Duodenal mucosa (tissue), 2 donors: ENCODE results near the gene KIF26B.

Experiments used
- H3K27ac ChIP-seq: one replicate; pipeline ENCODE4 v1.7.0; 2013; ENCODE audit warnings: low read depth, low read length
- H3K27me3 ChIP-seq, 2 donors: one replicate each; pipeline ENCODE4 v1.7.0; 2013; ENCODE audit warnings: low read length in 2 of 2, control low read depth in 1 of 2; ENCODE audit not compliant: insufficient read depth in 2 of 2, control insufficient read depth in 1 of 2
- H3K36me3 ChIP-seq, 2 donors: one replicate each; pipeline ENCODE4 v1.7.0; 2013; ENCODE audit warnings: low read length in 2 of 2, control low read depth in 1 of 2; ENCODE audit not compliant: insufficient read depth in 2 of 2, control insufficient read depth in 1 of 2
- H3K4me1 ChIP-seq, 2 donors: one replicate each; pipeline ENCODE4 v1.7.0; 2013; ENCODE audit warnings: low read length in 2 of 2, control low read depth in 1 of 2; ENCODE audit not compliant: insufficient read depth in 2 of 2, control insufficient read depth in 1 of 2
- H3K4me3 ChIP-seq, 2 donors: one replicate each; pipeline ENCODE4 v1.7.0; 2013; ENCODE audit warnings: low read length in 2 of 2, low read depth in 1 of 2
- H3K9ac ChIP-seq, 2 donors: one replicate each; pipeline ENCODE4 v1.7.0; 2013; ENCODE audit warnings: low read length in 2 of 2, low read depth in 1 of 2
- H3K9me3 ChIP-seq, 2 donors: one replicate each; pipeline ENCODE4 v1.7.0; 2013; ENCODE audit warnings: low read length in 2 of 2, control low read depth in 1 of 2; ENCODE audit not compliant: control insufficient read depth in 1 of 2

The KIF26B gene

DNA sequence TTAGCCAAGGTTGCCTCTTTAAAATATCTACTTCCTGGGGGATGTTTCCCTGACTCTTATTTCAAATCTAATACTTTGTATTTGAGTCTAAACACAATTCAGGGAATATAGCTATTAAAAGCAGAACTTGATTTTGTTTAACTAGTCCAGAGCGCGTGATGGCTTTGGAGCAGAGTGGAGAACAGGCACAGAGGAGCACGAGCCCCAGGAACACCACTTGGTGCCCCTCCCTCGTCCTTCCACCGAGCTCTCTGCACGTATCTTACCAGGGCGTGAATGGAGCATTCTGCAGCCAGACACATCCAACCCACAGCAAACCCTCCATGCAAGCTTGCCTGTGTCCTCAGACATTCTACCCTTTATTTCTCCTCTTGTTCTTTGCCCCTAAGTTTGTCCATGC, 14.1 kb downstream of the KIF26B start:
- no peak overlapping the region for H3K9ac ChIP-seq
- no peaks in the 10 kb centered on the region for H3K9me3 ChIP-seq
- H3K36me3 ChIP-seq, result no peaks in the 10 kb centered on the region
- H3K4me1 ChIP-seq, result peaks cover 0 to 6% of the 10 kb centered on the region in 2 donors
- H3K4me3 ChIP-seq, result no peak overlapping the region
- no peak overlapping the region for H3K27ac ChIP-seq
- no peaks in the 10 kb centered on the region for H3K27me3 ChIP-seq

DNA sequence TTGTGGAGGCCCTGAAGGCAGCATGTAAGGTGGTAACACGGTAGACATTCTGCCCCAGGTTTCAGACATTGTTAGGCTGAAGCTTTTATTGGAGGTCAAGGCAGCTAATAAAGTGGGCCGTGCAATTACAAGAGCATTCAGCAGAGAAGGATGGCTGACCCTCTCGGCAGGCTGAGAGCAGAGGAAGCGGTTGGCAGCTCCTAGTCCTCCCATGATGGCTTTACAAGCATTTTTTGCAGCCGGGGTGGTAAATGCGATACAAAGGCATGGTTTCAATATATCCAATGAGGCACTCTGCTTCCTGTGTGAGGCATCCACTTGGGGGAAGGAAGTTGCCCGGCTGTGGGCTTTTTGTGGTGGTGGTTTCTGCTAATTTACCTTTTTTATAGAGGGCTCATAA, 14.6 kb downstream of the KIF26B start:
- no peaks in the 10 kb centered on the region for H3K9me3 ChIP-seq
- H3K27ac ChIP-seq, result no peak overlapping the region
- H3K36me3 ChIP-seq, result no peaks in the 10 kb centered on the region
- peaks cover 0 to 7% of the 10 kb centered on the region in 2 donors for H3K4me1 ChIP-seq
- no peaks in the 10 kb centered on the region for H3K27me3 ChIP-seq
- H3K4me3 ChIP-seq, result no peak overlapping the region
- H3K9ac ChIP-seq, result no peak overlapping the region

DNA sequence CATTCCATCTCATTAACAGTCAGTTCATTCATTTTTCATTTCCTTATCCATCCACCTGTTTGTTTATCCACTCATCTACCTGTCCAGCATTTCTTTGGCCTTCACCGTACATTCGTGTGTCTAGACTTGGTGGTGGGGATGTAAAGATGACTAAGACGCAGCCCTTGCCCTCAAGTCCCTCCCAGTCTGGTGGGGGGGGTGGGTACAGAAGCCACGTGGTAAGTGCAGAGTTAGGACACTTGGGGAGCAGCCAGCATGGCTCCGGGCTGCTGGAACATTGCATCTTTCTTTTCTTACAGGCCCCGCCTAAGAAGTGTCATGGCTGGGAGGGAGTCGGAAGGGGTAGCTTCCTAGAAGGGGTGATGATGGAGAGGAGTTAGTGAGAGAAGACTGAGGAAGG, 17.2 kb downstream of the KIF26B start:
- Histone ChIP-seq H3K4me3 (no peak overlapping the region), H3K27me3 (no peaks in the 10 kb centered on the region), H3K9ac (no peak overlapping the region), H3K9me3 (no peaks in the 10 kb centered on the region), H3K4me1 (peaks cover 0 to 7% of the 10 kb centered on the region in 2 donors), H3K27ac (no peak overlapping the region), H3K36me3 (no peaks in the 10 kb centered on the region)

DNA sequence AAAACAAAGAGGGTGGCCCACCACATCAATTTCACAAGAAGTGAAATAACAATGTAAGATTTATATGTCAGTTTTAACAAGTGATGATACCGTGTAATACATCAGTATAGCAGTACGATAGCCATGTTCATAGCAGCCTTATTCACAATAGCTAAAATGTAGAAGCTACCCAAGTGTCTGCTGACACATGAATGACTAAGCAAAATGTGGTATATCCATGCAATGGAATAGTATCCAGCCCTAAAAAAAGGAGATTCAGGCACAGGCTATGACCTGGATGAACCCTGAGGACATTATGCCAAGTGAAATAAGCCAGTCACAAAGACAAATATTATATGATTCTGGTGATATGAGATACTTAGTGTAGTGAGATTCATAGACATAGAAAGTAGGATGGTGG, 18.0 kb downstream of the KIF26B start:
- H3K4me1 ChIP-seq, result peaks cover 0 to 10% of the 10 kb centered on the region in 2 donors

GRCh38 chr1:245173446-245174211, 18.8 kb downstream of the KIF26B start:
- Histone ChIP-seq H3K4me3 (no peak overlapping the region), H3K9ac (no peak overlapping the region), H3K9me3 (no peaks in the 10 kb centered on the region), H3K27me3 (no peaks in the 10 kb centered on the region), H3K36me3 (no peaks in the 10 kb centered on the region), H3K27ac (no peak overlapping the region), H3K4me1 (peaks cover 0 to 10% of the 10 kb centered on the region in 2 donors)

More for the DNA sequence above, 18.0 kb downstream of the KIF26B start:
- Histone ChIP-seq H3K4me3 (no peak overlapping the region), H3K36me3 (no peaks in the 10 kb centered on the region), H3K27me3 (no peaks in the 10 kb centered on the region), H3K9ac (no peak overlapping the region), H3K27ac (no peak overlapping the region), H3K9me3 (no peaks in the 10 kb centered on the region)

- Histone ChIP-seq H3K4me1 (peaks cover 0 to 10% of the 10 kb centered on the region in 2 donors), H3K27me3 (no peaks in the 10 kb centered on the region), H3K27ac (no peak overlapping the region), H3K9ac (no peak overlapping the region), H3K9me3 (no peaks in the 10 kb centered on the region), H3K36me3 (no peaks in the 10 kb centered on the region), H3K4me3 (no peak overlapping the region)
These were observed 22.5 kb downstream of the KIF26B start for GRCh38 chr1:245177071-245177900.

DNA sequence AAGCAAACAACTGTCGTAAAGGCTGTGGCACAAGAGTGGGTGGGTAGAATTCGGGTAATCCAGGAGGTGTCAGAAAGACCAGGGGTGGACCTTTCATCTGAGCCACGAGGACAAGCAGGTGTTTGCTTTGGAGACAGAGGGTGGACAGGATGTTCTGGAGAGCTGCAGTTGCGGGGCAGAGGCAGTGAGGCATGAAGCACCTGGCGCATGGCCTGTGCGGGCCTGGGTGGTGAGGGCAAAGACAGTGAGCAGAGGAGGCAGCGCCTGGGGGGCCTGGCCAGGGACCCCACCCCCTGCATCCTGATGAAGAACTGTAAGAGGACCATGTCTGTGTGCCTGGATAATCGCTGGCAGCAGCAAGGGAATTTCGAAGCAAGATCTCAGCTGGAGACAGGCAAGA, 24.9 kb downstream of the KIF26B start:
- H3K9ac ChIP-seq, result no peak overlapping the region
- H3K27me3 ChIP-seq, result no peaks in the 10 kb centered on the region
- no peaks in the 10 kb centered on the region for H3K9me3 ChIP-seq
- H3K4me1 ChIP-seq, result peaks cover 0 to 3% of the 10 kb centered on the region in 2 donors
- no peak overlapping the region for H3K4me3 ChIP-seq
- H3K27ac ChIP-seq, result no peak overlapping the region
- no peaks in the 10 kb centered on the region for H3K36me3 ChIP-seq

DNA sequence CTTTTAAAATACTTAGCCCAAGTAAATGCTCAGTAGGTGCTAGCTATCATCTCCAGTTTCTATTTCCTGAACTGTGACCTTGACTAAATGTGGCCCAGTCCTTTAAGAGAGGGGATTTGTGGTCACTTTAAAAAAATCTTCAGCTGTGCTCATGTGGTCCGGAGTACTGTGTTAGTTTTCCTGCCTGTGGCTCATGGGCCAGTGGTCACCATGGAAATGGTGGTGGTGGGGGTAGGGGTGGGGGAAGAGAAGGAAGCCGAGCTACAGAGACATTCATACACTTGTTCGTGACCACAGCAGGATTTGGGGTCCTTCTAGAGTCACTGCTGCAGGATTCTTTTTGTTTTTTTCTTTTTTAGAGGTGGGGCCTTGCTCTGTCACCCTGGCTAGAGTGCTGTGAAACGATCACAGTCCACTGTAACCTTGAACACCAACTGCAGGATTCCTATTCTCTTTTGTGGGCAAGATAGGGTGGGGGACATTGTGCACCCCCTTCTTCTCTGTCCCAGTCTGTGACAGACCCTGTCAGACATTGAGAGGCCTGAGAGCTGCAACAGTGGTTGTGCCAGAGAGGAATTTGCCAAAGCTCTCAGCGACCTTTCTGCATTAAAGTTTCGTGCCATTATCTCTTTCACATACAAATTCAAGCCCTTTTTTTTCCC, 25.8 kb downstream of the KIF26B start:
- H3K9me3 ChIP-seq, result no peaks in the 10 kb centered on the region
- peaks cover 0 to 3% of the 10 kb centered on the region in 2 donors for H3K4me1 ChIP-seq
- H3K4me3 ChIP-seq, result no peak overlapping the region
- H3K27me3 ChIP-seq, result no peaks in the 10 kb centered on the region
- H3K36me3 ChIP-seq, result no peaks in the 10 kb centered on the region
- H3K9ac ChIP-seq, result no peak overlapping the region
- H3K27ac ChIP-seq, result no peak overlapping the region

- H3K4me3 ChIP-seq, result no peak overlapping the region
- H3K27me3 ChIP-seq, result no peaks in the 10 kb centered on the region
- no peaks in the 10 kb centered on the region for H3K36me3 ChIP-seq
- no peak overlapping the region for H3K9ac ChIP-seq
- H3K27ac ChIP-seq, result no peak overlapping the region
- H3K4me1 ChIP-seq, result peaks cover 0 to 3% of the 10 kb centered on the region in 2 donors
- H3K9me3 ChIP-seq, result no peaks in the 10 kb centered on the region
These were observed 26.4 kb downstream of the KIF26B start for GRCh38 chr1:245181158-245181517.

- peaks cover 0 to 3% of the 10 kb centered on the region in 2 donors for H3K4me1 ChIP-seq
- H3K9me3 ChIP-seq, result no peaks in the 10 kb centered on the region
- no peak overlapping the region for H3K27ac ChIP-seq
- no peaks in the 10 kb centered on the region for H3K27me3 ChIP-seq
- no peak overlapping the region for H3K9ac ChIP-seq
- no peak overlapping the region for H3K4me3 ChIP-seq
- no peaks in the 10 kb centered on the region for H3K36me3 ChIP-seq
These were observed 27.2 kb downstream of the KIF26B start for GRCh38 chr1:245182028-245182427.
